ENCODE data around the gene CRYBG1.

Gene CRYBG1

GRCh38 chr6:106360410-106360988 lies at the start of gene CRYBG1:
CRYBG1 (plus strand) TSS chr6:106360717; CDS start chr6:106360909, 192 bp downstream.
- DNase-seq (ENCODE audit: low spot score) = peak; percentile 92

GRCh38 chr6:106315765-106316374 lies 44.6 kb upstream of the CRYBG1 start:
- no peak for DNase-seq (ENCODE audit: low spot score)

GRCh38 chr6:106316375-106316766 lies 44.1 kb upstream of the CRYBG1 start:
- no peak for DNase-seq (ENCODE audit: low spot score)

- no peak for DNase-seq (ENCODE audit: low spot score)
These were observed 42.5 kb upstream of the CRYBG1 start for GRCh38 chr6:106318061-106318460.

- DNase-seq (ENCODE audit: low spot score) = no peak
These were observed 41.7 kb upstream of the CRYBG1 start for GRCh38 chr6:106318851-106319250.

- DNase-seq (ENCODE audit: low spot score) = no peak
These were observed 38.6 kb upstream of the CRYBG1 start for GRCh38 chr6:106321940-106322339.

GRCh38 chr6:106324726-106325335 lies 35.7 kb upstream of the CRYBG1 start:
- DNase-seq (ENCODE audit: low spot score) = no peak

- DNase-seq (ENCODE audit: low spot score) = peak; percentile 98
These were observed 35.0 kb upstream of the CRYBG1 start, which contains the start of gene ATG5 for GRCh38 chr6:106325336-106326178. ATG5 (minus strand) TSS chr6:106325760; CDS start chr6:106316208, 9,552 bp downstream.

GRCh38 chr6:106334646-106335448 lies 25.7 kb upstream of the CRYBG1 start:
- DNase-seq (ENCODE audit: low spot score) = peak; percentile 59

GRCh38 chr6:106339334-106340029 lies 21.0 kb upstream of the CRYBG1 start:
- peak; percentile 82 for DNase-seq (ENCODE audit: low spot score)

GRCh38 chr6:106347219-106347618 lies 13.3 kb upstream of the CRYBG1 start:
- no peak for DNase-seq (ENCODE audit: low spot score)

GRCh38 chr6:106356378-106356777 lies 4.1 kb upstream of the CRYBG1 start:
- DNase-seq (ENCODE audit: low spot score) = no peak

GRCh38 chr6:106359959-106360409 lies 533 bp upstream of the CRYBG1 start:
- DNase-seq (ENCODE audit: low spot score) = no peak

- no peak for DNase-seq (ENCODE audit: low spot score)
These were observed 493 bp downstream of the CRYBG1 start for GRCh38 chr6:106360989-106361430.

- DNase-seq (ENCODE audit: low spot score) = no peak
These were observed 3.1 kb downstream of the CRYBG1 start for GRCh38 chr6:106363401-106364138.

- no peak for DNase-seq (ENCODE audit: low spot score)
These were observed 9.2 kb downstream of the CRYBG1 start for GRCh38 chr6:106369739-106370138.

GRCh38 chr6:106370639-106371038 lies 10.1 kb downstream of the CRYBG1 start:
- no peak for DNase-seq (ENCODE audit: low spot score)

- DNase-seq (ENCODE audit: low spot score) = no peak
These were observed 12.5 kb downstream of the CRYBG1 start for GRCh38 chr6:106372838-106373501.

GRCh38 chr6:106373502-106374239 lies 13.2 kb downstream of the CRYBG1 start:
- no peak for DNase-seq (ENCODE audit: low spot score)

All from D341Med (cell line).